Neural progenitor cell (in vitro differentiated cells): ENCODE results near the gene GNG7.

ENCODE experiments used
- CTCF ChIP-seq: fragments of 200-600 bp; sonication (generic); IDR thresholded peaks from 2 replicates; pipeline ENCODE4 v1.5.1; 2017; ENCODE audit warnings: antibody characterized with exemption, mild to moderate bottlenecking
- EZH2phosphoT487 ChIP-seq: fragments of 200-600 bp; sonication (generic); IDR thresholded peaks from 2 replicates; pipeline ENCODE4 v1.6.1; 2017; ENCODE audit warnings: antibody characterized with exemption

GRCh38 chr19:2720777-2721569, 18.5 kb upstream of the GNG7 start, which contains the start of gene DIRAS1:
- TF ChIP-seq EZH2phosphoT487 (no peak), CTCF (no peak)
